K562 (cell line): ENCODE measurements around the gene NARF. TPM values are rescaled to one million over a fixed set of nuclear protein-coding genes. Genes with fewer than 3 reads are reported as not detected.
A peak's percentile ranks its signal among the peaks of the same experiment; 100 is the strongest.

Source experiments
- CCNT2 ChIP-seq: IDR thresholded peaks from 2 replicates; pipeline ENCODE4 v1.6.1; 2011; ENCODE audit warnings: borderline replicate concordance, low read depth, mild to moderate bottlenecking, moderate library complexity, mixed read lengths, low read length; ENCODE audit not compliant: insufficient read length; ENCODE audit errors: extremely low read depth
- CHD2 ChIP-seq: IDR thresholded peaks from 2 replicates; pipeline ENCODE4 v1.6.1; 2011; ENCODE audit warnings: low read depth, low read length
- FIP1L1 ChIP-seq: fragments of 200-400 bp; formaldehyde crosslinking; IDR thresholded peaks from 2 replicates; pipeline ENCODE4 v1.6.1; 2018; ENCODE audit warnings: mild to moderate bottlenecking, low read depth, low read length; ENCODE audit not compliant: poor library complexity, severe bottlenecking
- FOXM1 ChIP-seq, 2 experiments: fragments of 450-650 bp in 1 of 2; sonication (generic) in 1 of 2; formaldehyde crosslinking in 1 of 2; IDR thresholded peaks; 2 replicates each; pipeline versions ENCODE4 v1.6.1 to v1.9.0; 2017 to 2022; ENCODE audit warnings: low read depth in 2 of 2, mild to moderate bottlenecking in 2 of 2, missing genetic modification reagents in 1 of 2, moderate library complexity in 1 of 2
- KDM5B ChIP-seq: fragments of 200-600 bp; sonication (generic); IDR thresholded peaks from 2 replicates; pipeline ENCODE4 v1.6.1; 2012; ENCODE audit warnings: low read depth, mild to moderate bottlenecking, moderate library complexity, low read length, control low read depth, inconsistent platforms; ENCODE audit not compliant: insufficient replicate concordance
- MTA3 ChIP-seq: fragments of 450-650 bp; formaldehyde crosslinking; IDR thresholded peaks from 2 replicates; pipeline ENCODE4 v1.6.1; 2017; ENCODE audit warnings: mild to moderate bottlenecking, borderline replicate concordance
- MYC ChIP-seq, 2 experiments: fragments of 250-450 bp in 1 of 2; sonication (Bioruptor Pico) in 1 of 2; IDR thresholded peaks; 2 replicates each; pipeline versions ENCODE4 v1.5.1 to v1.6.1; 2012 to 2021; ENCODE audit warnings: low read depth in 2 of 2, borderline replicate concordance in 1 of 2, improper control_type of control experiment in 1 of 2, low read length in 1 of 2, mild to moderate bottlenecking in 1 of 2, moderate library complexity in 1 of 2
- POLR2A ChIP-seq: fragments of 450-650 bp; conservative IDR thresholded peaks from 2 replicates; pipeline ENCODE4 v1.6.1; 2016
- POLR2AphosphoS5 ChIP-seq: IDR thresholded peaks from 2 replicates; pipeline ENCODE4 v1.6.1; 2011; ENCODE audit warnings: mild to moderate bottlenecking, low read depth, low read length, moderate library complexity; ENCODE audit not compliant: control insufficient read depth, insufficient read depth
- POLR2B ChIP-seq: fragments of 450-650 bp; IDR thresholded peaks from 2 replicates; pipeline ENCODE4 v1.6.1; 2018; ENCODE audit warnings: low read depth; ENCODE audit not compliant: partially characterized antibody
- POLR2G ChIP-seq: fragments of 200-400 bp; formaldehyde crosslinking; IDR thresholded peaks from 2 replicates; pipeline ENCODE4 v1.6.1; 2017; ENCODE audit warnings: low read depth, mild to moderate bottlenecking, antibody characterized with exemption, low read length, moderate library complexity
- RBBP5 ChIP-seq: fragments of 200-600 bp; sonication (generic); IDR thresholded peaks from 2 replicates; pipeline ENCODE4 v1.6.1; 2012; ENCODE audit warnings: borderline replicate concordance, mild to moderate bottlenecking, low read length, control low read depth, inconsistent platforms; ENCODE audit not compliant: insufficient read depth, poor library complexity, severe bottlenecking
- RBM25 ChIP-seq: fragments of 200-400 bp; formaldehyde crosslinking; IDR thresholded peaks from 2 replicates; pipeline ENCODE4 v1.6.1; 2018; ENCODE audit warnings: low read length, low read depth, moderate library complexity; ENCODE audit not compliant: severe bottlenecking
- SRSF7 ChIP-seq: fragments of 200-400 bp; formaldehyde crosslinking; optimal IDR thresholded peaks from 2 replicates; pipeline ENCODE3; 2017; ENCODE audit warnings: mild to moderate bottlenecking, low read depth, low read length
- TARDBP ChIP-seq: fragments of 450-650 bp; IDR thresholded peaks from 2 replicates; pipeline ENCODE4 v1.6.1; 2016
- ZBTB17 ChIP-seq: fragments of 450-650 bp; formaldehyde crosslinking; IDR thresholded peaks from 2 replicates; pipeline ENCODE4 v1.4.0; 2020; ENCODE audit warnings: mild to moderate bottlenecking
- ZNF23 ChIP-seq: fragments of 250-450 bp; sonication (Bioruptor Pico); IDR thresholded peaks from 2 replicates; pipeline ENCODE4 v1.4.0; 2020; ENCODE audit warnings: mild to moderate bottlenecking
- ZNF263 ChIP-seq: sonication (generic); formaldehyde crosslinking; IDR thresholded peaks from 2 replicates; pipeline ENCODE4 v1.8.0; 2022; ENCODE audit warnings: mild to moderate bottlenecking, missing genetic modification reagents, borderline replicate concordance
- polyA plus RNA-seq, 8 experiments: library from polyadenylated mRNA; depleted of rRNA in 4 of 8; stranded (reverse) in 5 of 8; unstranded in 3 of 8; fragments of >200 nt; fragmentation: Nextera tagmentation in 2 of 8; fragmentation: Illumina TruSeq in 1 of 8; extraction: Ambion mirVana in 2 of 8; extraction: Trizol in 1 of 8; gene quantifications; 2 replicates each; pipeline versions ENCODE4 v1.2.1 to v1.2.3, GENCODE V29; 2011 to 2014; ENCODE audit warnings: inconsistent platforms in 1 of 8, missing spikeins in 1 of 8
- total RNA-seq, 7 experiments: library from RNA; depleted of rRNA in 6 of 7; stranded (reverse); fragments of >200 nt in 6 of 7; fragmentation: Illumina TruSeq in 2 of 7; extraction: Trizol in 2 of 7; gene quantifications; 2 replicates each; pipeline versions ENCODE4 v1.2.1 to v1.2.3, GENCODE V29; 2011 to 2021; ENCODE audit warnings: low replicate concordance in 1 of 7
- TF ChIP-seq, protein P1 (sequence below), 2 experiments: fragments of 150-350 bp in 1 of 2; IDR thresholded peaks; 2 replicates each; pipeline ENCODE4 v1.6.1; 2012 to 2016; ENCODE audit warnings: low read depth in 2 of 2, low read length in 2 of 2, mild to moderate bottlenecking in 1 of 2, moderate library complexity in 1 of 2
- TF ChIP-seq, protein P2 (sequence below): fragments of 450-650 bp; formaldehyde crosslinking; IDR thresholded peaks from 2 replicates; pipeline ENCODE4 v1.4.0; 2020; ENCODE audit warnings: mild to moderate bottlenecking, moderate library complexity

The NARF gene
- total and polyA plus RNA-seq, 9 of the 15 experiments (the other 6 are each of a cell fraction or from before 2014, with no cell fraction given): 60.4 to 423 (median 132) TPM

DNA sequence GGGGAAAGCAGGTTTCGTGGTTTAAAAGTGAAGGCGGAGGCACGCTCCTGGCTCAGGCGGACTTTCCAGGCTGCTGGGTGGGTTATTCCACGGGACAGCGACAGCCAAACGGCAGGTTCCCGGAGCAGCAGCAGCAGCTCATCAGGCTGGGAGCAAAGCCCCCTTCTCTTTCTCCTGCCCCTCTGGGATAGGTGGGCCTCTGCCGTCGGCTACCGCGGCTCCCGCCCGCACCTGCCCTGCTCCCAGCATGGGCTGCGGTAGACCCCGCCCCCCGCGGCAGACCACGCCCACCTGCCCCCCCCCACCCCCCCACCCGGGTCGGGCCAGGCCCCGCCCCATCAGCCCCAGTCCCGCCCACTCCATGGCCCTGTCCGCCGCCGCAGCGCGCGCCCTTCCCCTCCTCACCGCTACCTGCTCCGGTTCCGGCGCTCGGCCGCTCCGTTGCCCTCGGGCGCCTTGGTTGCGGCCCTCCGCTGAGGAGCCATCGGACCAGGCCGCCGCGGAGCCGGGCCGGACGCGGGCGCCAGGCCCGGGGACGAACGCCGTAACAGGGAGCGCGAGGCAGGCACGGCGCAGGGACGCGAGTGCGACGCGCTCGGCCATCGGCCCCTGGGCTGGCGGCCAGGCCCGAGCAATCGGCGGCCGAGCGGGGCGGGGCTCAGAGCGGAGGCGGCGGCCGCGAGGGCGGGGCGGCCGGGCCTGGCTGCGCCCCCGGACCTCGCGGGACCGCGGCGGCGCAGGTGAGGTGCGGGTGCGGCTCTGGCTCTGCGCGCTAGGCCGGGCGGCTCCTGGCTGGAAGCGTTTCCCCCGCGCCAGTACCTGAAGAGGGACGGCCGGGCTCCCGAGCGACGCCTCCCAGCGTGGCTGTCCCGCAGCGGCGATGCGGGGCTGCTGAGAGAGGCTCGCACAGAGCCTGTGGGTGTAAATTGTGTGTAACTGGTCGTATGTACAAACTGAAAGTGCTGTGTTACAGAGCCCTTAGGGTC, 40.2 kb upstream of the NARF start, which contains the start of the genes HEXD and OGFOD3 (continued):
- no peak for TF ChIP-seq ZNF23
- TF ChIP-seq POLR2AphosphoS5: peak; percentile 66
- peak; percentile 100 for TF ChIP-seq ZBTB17 (CRISPR knock-in tag)
- peak; percentile 95 for TF ChIP-seq CCNT2
- peak; percentile 95 for TF ChIP-seq MYC (IDR thresholded peaks at IDR 0.05; ENCODE audit: low read depth, low read length)
- TF ChIP-seq MYC (CRISPR knock-in tag; IDR thresholded peaks at IDR 0.05; ENCODE audit: borderline replicate concordance, low read depth): no peak
- TF ChIP-seq FOXM1 (IDR thresholded peaks at IDR 0.05; ENCODE audit: low read depth): no peak
- TF ChIP-seq FOXM1 (CRISPR knock-in tag; IDR thresholded peaks at IDR 0.05; ENCODE audit: low read depth): 0 out of 2 replicates have a peak, but pooled peaks have one; percentile 40
- peak; percentile 28 for TF ChIP-seq POLR2B
- TF ChIP-seq ZNF263: peak; percentile 66; the same call in 1 of the 2 replicates
- peak; percentile 92 for TF ChIP-seq POLR2G
- TF ChIP-seq RBM25: peak; percentile 81
- TF ChIP-seq RBBP5: peak; percentile 99
- TF ChIP-seq TARDBP: peak; percentile 65; the same call in 1 of the 2 replicates
- TF ChIP-seq FIP1L1: peak; percentile 48
- peak; percentile 74; the same call in 1 of the 2 replicates for TF ChIP-seq CHD2
- TF ChIP-seq, protein P1, sequence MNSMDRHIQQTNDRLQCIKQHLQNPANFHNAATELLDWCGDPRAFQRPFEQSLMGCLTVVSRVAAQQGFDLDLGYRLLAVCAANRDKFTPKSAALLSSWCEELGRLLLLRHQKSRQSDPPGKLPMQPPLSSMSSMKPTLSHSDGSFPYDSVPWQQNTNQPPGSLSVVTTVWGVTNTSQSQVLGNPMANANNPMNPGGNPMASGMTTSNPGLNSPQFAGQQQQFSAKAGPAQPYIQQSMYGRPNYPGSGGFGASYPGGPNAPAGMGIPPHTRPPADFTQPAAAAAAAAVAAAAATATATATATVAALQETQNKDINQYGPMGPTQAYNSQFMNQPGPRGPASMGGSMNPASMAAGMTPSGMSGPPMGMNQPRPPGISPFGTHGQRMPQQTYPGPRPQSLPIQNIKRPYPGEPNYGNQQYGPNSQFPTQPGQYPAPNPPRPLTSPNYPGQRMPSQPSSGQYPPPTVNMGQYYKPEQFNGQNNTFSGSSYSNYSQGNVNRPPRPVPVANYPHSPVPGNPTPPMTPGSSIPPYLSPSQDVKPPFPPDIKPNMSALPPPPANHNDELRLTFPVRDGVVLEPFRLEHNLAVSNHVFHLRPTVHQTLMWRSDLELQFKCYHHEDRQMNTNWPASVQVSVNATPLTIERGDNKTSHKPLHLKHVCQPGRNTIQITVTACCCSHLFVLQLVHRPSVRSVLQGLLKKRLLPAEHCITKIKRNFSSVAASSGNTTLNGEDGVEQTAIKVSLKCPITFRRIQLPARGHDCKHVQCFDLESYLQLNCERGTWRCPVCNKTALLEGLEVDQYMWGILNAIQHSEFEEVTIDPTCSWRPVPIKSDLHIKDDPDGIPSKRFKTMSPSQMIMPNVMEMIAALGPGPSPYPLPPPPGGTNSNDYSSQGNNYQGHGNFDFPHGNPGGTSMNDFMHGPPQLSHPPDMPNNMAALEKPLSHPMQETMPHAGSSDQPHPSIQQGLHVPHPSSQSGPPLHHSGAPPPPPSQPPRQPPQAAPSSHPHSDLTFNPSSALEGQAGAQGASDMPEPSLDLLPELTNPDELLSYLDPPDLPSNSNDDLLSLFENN (IDR thresholded peaks at IDR 0.05; ENCODE audit: low read depth in 2 of 2, low read length in 2 of 2): peak in 1 of 2 experiments; percentile 97; a peak in 2 of 4 replicates
- TF ChIP-seq, protein P2, sequence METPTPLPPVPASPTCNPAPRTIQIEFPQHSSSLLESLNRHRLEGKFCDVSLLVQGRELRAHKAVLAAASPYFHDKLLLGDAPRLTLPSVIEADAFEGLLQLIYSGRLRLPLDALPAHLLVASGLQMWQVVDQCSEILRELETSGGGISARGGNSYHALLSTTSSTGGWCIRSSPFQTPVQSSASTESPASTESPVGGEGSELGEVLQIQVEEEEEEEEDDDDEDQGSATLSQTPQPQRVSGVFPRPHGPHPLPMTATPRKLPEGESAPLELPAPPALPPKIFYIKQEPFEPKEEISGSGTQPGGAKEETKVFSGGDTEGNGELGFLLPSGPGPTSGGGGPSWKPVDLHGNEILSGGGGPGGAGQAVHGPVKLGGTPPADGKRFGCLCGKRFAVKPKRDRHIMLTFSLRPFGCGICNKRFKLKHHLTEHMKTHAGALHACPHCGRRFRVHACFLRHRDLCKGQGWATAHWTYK (CRISPR knock-in tag): peak; percentile 94
- TF ChIP-seq POLR2A: peak; percentile 87
- TF ChIP-seq KDM5B: peak; percentile 66
- TF ChIP-seq SRSF7: no peak
- TF ChIP-seq MTA3: peak; percentile 84
